GM18907 (cell line): ENCODE results near the gene SLC26A5.
"Not testable (repeated sequence)": the region's sequence is repeated elsewhere in the genome, so short reads cannot be mapped to it uniquely, and the experiment has no call there.

Source experiments
- ATAC-seq: cut with Tn5 transposase; IDR thresholded peaks from one replicate; pipeline ENCODE4 v1.9.1; 2021; ENCODE audit warnings: mild to moderate bottlenecking, moderate library complexity; ENCODE audit not compliant: unreplicated experiment

Gene SLC26A5, protein sequence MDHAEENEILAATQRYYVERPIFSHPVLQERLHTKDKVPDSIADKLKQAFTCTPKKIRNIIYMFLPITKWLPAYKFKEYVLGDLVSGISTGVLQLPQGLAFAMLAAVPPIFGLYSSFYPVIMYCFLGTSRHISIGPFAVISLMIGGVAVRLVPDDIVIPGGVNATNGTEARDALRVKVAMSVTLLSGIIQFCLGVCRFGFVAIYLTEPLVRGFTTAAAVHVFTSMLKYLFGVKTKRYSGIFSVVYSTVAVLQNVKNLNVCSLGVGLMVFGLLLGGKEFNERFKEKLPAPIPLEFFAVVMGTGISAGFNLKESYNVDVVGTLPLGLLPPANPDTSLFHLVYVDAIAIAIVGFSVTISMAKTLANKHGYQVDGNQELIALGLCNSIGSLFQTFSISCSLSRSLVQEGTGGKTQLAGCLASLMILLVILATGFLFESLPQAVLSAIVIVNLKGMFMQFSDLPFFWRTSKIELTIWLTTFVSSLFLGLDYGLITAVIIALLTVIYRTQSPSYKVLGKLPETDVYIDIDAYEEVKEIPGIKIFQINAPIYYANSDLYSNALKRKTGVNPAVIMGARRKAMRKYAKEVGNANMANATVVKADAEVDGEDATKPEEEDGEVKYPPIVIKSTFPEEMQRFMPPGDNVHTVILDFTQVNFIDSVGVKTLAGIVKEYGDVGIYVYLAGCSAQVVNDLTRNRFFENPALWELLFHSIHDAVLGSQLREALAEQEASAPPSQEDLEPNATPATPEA

GRCh38 chr7:103446049-103446520, at the start of gene SLC26A5:
Gene SLC26A5, minus strand, starts transcription at chr7:103446207. Its CDS starts 24,693 bp downstream, at chr7:103421514.
- no peak for ATAC-seq

- ATAC-seq: no peak
These were observed 41.4 kb upstream of the SLC26A5 start for GRCh38 chr7:103487419-103487818.

DNA sequence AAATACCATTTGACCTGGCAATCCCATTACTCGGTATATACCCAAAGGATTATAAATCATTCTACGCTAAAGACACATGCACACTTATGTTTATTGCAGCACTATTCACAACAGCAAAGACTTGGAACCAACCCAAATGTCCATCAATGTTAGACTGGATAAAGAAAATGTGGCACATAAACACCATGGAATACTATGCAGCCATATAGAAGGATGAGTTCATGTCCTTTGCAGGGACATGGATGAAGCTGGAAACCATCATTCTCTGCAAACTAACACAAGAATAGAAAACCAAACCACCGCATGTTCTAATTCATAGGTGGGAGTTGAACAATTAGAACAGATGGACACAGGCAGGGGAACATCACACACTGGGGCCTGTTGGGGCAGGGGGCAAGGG, 40.9 kb upstream of the SLC26A5 start:
- not testable (repeated sequence) for ATAC-seq

GRCh38 chr7:103480771-103481170, 34.8 kb upstream of the SLC26A5 start:
- ATAC-seq: no peak

DNA sequence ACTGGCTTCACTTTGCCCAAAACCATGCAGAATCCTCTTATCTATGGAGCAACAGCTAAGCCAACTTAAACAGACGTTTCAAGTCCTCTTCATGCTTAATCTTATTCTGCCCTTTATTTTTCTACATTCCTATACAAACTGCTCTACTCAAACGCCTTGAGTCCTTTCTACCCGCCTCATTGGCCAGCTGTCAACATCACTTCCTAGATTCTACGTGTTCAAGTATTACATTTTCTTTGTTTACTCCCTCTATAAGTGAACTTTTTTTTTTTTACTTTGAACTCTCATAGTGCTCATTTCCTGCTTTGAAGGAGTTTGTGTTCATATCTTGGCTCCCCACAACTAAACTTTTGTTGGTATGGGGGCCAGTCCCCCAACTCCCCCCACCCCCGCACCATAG, 28.9 kb upstream of the SLC26A5 start:
- no peak for ATAC-seq

- ATAC-seq: no peak
These were observed 23.3 kb upstream of the SLC26A5 start for GRCh38 chr7:103469095-103469948.

DNA sequence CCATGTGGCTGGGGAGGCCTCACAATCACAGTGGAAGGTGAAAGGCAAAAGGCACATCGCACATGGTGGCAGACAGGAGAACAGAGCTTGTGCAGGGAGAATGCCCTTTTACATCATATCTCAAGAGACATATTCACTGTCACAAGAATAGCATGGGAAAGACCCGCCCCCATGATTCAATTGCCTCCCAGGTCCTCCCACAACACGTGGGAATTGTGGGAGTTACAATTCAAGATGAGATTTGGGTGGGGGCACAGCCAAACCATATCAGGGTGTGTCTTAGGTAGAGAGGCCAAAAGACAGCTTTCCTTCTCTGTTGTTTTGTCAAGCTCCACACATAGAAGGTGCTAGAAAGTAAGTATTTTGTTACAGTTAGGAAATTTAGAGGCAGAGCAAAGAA, 20.8 kb upstream of the SLC26A5 start:
- ATAC-seq: no peak

DNA sequence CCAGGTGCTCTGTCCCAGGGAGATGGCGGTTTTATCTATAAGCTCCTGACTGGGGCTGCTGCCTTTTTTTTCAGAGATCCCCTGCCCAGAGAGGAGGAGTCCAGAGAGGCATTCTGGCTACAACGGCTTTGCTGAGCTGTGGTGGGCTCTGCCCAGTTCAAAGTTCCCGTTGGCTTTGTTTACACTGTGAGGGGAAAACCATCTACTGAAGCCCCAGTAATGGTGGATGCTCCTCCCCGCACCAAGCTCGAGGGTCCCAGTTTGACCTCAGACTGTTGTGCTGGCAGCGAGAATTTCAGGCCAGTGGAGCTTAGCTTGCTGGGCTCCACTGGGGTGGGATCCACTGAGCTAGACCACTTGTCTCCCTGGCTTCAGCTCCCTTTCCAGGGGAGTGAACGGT, 16.4 kb upstream of the SLC26A5 start:
- no peak for ATAC-seq

DNA sequence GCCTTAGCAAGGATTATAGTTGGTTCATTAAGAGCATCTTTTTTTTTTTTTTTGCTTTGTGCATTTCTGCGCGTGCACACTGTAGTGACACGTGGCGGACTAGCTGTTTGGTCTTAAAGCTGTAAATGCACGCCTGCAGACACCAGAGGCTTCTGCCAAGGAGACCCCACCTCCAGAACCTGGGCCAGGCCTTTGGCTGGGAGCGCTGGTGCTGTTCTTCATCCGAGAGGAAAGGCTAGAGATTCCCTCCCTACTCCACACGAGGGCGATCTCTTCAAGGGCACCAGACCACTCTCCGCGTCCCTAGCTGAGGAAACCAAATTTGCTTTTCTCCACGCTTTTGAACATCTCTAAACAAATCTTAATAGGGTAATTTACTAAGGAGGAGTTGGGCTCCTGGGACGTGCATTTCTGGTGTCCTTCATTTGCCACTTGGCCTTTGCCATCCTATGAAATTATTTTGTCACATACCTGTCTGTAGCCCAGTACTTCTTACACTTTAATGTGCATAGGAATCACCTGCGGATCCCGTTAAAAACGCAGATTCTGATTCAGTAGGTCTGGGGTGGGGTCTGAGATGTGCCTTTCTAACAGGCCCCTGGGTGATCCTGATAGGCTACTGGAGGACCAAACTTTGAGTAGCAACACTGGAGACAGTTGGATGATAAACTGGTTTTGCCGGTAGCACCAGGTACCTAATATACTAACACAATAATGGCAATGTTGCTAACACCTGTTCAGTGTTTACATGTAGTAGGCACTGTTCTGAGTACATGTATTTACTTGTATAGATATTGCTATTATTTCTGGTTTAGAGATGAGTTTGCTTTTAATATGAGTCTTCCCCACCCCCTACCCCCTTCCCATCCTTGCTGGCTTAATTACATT, 1.3 kb upstream of the SLC26A5 start:
- ATAC-seq: peak; percentile 78

DNA sequence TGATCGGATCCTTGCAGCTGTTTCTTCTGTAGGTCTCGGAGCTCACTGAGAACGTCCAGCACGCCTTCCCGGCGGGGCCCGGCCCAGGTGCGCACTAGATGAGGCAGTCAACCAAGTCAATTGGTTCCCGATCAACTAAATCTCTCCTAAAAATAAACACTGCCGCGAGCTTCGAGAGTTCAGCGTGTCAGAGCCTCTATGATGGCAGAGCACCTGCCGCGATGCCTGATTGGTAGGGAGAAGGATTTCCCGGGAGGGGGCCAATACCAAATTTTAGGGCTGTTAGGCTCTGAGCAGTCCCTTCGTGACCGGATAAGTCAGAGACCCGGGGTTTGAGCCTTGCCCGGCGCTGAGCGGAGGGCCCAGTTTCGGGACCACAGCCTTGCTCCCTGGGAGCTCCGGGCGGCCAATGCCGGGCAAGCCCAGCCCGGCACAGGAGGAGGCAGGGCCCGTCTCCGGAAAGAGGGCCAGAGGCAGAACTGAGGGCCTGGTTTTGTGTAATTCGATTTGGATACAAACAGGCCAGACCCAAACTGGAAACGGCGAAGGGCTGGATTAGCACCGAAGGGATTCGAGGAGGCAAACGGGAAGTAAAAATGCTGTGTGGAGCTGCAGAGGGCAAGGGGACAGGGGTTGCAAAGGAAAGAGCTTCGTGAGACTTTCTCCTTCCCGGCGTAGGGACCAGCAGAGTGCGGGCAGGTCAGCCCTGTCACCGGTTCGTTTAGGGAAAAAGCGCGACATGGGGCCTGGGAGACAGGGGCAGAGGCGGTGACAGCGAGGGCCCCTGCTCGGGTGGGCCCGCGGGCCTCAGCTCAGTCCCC, 569 bp downstream of the SLC26A5 start:
- no peak for ATAC-seq

DNA sequence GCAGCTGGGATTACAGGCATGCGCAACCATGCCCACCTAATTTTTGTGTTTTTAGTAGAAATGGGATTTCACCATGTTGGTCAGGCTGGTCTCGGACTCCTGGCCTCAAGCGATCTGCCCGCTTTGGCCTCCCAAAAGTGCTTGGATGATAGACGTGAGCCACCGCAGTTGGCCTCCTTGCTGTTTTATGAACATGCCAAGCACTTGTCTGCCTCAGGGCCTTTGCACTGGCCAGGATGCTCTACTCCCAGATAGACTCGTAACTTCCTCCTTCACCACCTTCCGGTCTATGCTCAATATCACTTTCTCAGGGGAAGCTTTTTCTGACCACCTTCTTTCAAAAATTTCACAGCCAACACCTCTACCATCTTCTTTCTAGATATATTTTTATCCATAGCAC, 6.3 kb downstream of the SLC26A5 start:
- no peak for ATAC-seq

DNA sequence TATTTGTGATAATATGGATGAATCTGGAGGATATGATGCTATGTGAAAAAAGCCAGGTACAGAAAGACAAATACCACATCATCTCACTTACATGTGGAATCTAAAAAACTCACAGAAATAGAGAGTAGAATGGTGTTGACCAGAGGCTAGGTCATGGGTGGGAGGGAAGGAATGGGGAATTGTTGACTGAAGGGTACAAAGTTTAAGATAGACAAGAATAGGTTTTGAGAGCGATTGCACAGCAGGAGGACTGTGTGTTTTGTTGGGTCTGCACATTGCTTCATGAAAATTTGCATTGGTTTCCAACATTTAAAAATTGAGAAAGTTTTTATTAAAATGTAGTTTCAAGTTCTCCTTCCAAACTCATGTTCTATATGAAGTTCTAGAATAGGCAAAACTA, 8.4 kb downstream of the SLC26A5 start:
- ATAC-seq: no peak

DNA sequence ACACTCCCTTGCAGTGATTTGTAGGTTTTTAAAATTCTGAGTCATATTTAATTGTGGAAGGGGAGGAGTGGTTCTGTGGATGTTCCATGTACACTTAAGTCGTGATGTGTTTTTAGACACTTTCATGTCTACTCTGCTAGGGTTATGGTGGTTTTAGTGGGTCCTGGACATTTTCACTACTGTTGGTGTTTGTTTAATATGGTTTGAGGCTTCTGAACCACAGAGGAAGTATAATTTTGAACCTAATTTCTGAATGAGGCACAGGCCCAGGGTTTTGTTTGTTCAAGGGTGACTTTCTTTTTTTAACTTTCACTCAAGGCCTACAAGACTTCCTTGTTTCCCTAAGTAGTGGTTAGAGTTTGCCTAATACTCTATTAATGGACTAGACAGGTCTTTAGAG, 13.3 kb downstream of the SLC26A5 start:
- ATAC-seq: peak; percentile 65

DNA sequence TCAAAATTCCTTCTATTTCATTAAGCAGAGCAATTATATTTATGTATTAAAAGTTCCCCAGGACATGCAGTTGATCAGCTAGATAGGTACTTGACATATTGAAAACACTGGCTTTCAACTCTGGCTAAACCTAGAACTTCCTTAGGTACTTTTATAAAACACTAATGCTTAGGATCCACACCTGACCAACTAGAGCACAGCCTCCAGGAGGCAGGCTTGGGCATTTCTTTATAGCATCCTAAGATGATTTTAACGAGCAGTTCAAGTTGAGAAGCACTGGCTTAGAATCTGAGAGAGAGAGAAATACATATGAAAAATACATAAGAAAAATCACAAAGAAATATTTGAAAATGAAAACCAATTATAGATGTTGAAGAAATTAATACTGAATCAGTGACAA, 20.8 kb downstream of the SLC26A5 start:
- no peak for ATAC-seq

- no peak for ATAC-seq
These were observed 22.4 kb downstream of the SLC26A5 start for GRCh38 chr7:103423467-103424179.

GRCh38 chr7:103420857-103421384, 25.1 kb downstream of the SLC26A5 start:
- no peak for ATAC-seq

DNA sequence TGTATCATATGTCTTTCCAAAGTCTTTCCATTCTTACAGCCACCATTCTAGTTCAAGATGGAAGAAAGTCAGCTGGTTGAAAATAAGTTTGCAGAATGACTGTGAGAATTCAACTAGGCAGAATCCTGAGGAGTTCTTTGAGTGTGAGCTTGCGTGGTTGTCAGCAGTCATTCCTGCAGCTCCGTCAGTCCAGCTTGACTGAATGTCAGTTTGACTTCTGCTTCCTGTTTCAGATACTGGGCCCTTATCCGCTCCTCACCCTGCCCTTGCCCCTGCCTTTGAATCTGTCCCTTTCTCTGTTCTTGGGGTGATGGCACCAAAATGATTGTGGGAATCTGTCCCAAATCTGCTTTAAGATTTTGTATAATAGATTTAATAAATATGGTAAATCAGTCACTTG, 27.8 kb downstream of the SLC26A5 start:
- no peak for ATAC-seq

- ATAC-seq: no peak
These were observed 32.6 kb downstream of the SLC26A5 start for GRCh38 chr7:103413407-103413806.
